ENCODE data around the gene NPAS3.

The NPAS3 gene

GRCh38 chr14:33764876-33765650 is 826.4 kb downstream of the NPAS3 start:
- ChIA-PET POLR2A (interaction anchor here (0.6 kb wide), 1 partner anchor 821 kb away, joined by 6 read pairs; no protein-coding TSS in a partner anchor), CTCF (interaction anchor here (1.9 kb wide), 1 partner anchor 27 kb away, joined by 9 read pairs; no protein-coding TSS in a partner anchor)
- no peak for TF ChIP-seq CTCF (IDR thresholded peaks at IDR 0.05; ENCODE audit: control extremely low read depth, extremely low read depth, low read depth, missing control alignments)
- no peak for DNase-seq (ENCODE audit: extremely low spot score)

- ChIA-PET POLR2A (no interaction called here), CTCF (interaction anchor here (1.2 to 1.9 kb wide), 3 partner anchors 11 to 25 kb away, joined by 3 to 6 read pairs (median 5); no protein-coding TSS in a partner anchor)
- no peak for TF ChIP-seq CTCF (IDR thresholded peaks at IDR 0.05; ENCODE audit: control extremely low read depth, extremely low read depth, low read depth, missing control alignments)
- DNase-seq (ENCODE audit: extremely low spot score) = no peak
Measured at GRCh38 chr14:33767586-33768457, 829.1 kb downstream of the NPAS3 start.

DNA sequence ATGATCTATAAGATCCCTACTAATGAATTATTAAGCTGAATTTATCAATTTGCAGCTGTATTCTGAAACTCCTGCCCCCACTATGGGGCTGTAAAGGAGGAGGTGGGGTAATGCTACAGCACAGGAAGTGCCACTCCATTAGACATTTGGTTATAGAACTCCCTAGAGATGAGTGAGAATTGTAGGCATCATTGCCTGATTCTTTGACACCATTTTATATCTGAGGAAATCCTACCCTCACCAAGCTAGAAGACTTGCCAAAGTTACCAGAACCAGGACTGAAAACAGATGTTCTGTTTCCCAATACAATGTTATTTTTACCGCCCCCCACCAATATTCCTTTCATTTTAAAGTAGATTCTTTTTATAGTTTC is 829.8 kb downstream of the NPAS3 start:
- no peak for TF ChIP-seq CTCF (IDR thresholded peaks at IDR 0.05; ENCODE audit: control extremely low read depth, extremely low read depth, low read depth, missing control alignments)
- ChIA-PET CTCF (interaction anchor here (1.4 to 1.9 kb wide), 2 partner anchors 11 to 25 kb away, joined by 5 to 6 read pairs; no protein-coding TSS in a partner anchor), POLR2A (no interaction called here)
- no peak for DNase-seq (ENCODE audit: extremely low spot score)

GRCh38 chr14:33773205-33774030 is 834.7 kb downstream of the NPAS3 start:
- DNase-seq (ENCODE audit: extremely low spot score) = no peak
- ChIA-PET CTCF (interaction anchor here (0.6 to 3.4 kb wide), 4 partner anchors 9 to 538 kb away, joined by 3 to 12 read pairs (median 3); no protein-coding TSS in a partner anchor), POLR2A (no interaction called here)
- no peak for TF ChIP-seq CTCF (IDR thresholded peaks at IDR 0.05; ENCODE audit: control extremely low read depth, extremely low read depth, low read depth, missing control alignments)

- ChIA-PET POLR2A (no interaction called here), CTCF (interaction anchor here (1.2 kb wide), 1 partner anchor 8 kb away, joined by 3 read pairs; no protein-coding TSS in a partner anchor)
- TF ChIP-seq CTCF (IDR thresholded peaks at IDR 0.05; ENCODE audit: control extremely low read depth, extremely low read depth, low read depth, missing control alignments) = no peak
- no peak for DNase-seq (ENCODE audit: extremely low spot score)
Measured at GRCh38 chr14:33774161-33774560, 835.5 kb downstream of the NPAS3 start.
